HCT116 (cell line): ENCODE data around the gene GUCY2D. TPM values are rescaled to one million over a fixed set of nuclear protein-coding genes. Genes with fewer than 3 reads are reported as not detected.

Experiments used
- ATAC-seq: fragments of 200-7000 bp; cut with Tn5 transposase; 2 replicates; pipeline ENCODE4 v1.9.1; 2020; ENCODE audit warnings: mild to moderate bottlenecking, moderate library complexity
- BruUV-seq: library from RNA; stranded (reverse); fragments of 400-500 nt; replicated peaks from 2 replicates; lab custom pipeline; 2021; lab: Mats Ljungman, UMichigan
- CTCF ChIA-PET: fragments of 300-600 bp; sonication (Branson Sonifier 250); formaldehyde crosslinking; loops from one replicate; lab custom pipeline; 2021; ENCODE audit warnings: antibody characterized with exemption; lab: Charles Lee
- POLR2A ChIA-PET: fragments of 300-600, 350-600 bp; sonication (Branson Sonifier 250); formaldehyde crosslinking; loops from one replicate; lab custom pipeline; 2021; ENCODE audit warnings: antibody characterized with exemption; lab: Charles Lee
- RAD21 ChIA-PET, 2 experiments: fragments of 300-600 bp; sonication (Branson Sonifier 250); formaldehyde crosslinking; loops; one replicate each; lab custom pipeline; 2023; ENCODE audit warnings: low total read pairs in 2 of 2; ENCODE audit not compliant: uncharacterized antibody in 2 of 2, unreplicated experiment in 2 of 2, low non-redundant PET in 1 of 2; lab: Charles Lee
- DNase-seq: peaks from one replicate; pipeline ENCODE4 v3.0.0-alpha.2; 2010; ENCODE audit warnings: low read depth, low spot score
- H2AFZ ChIP-seq: fragments of 200-600 bp; shearing (Covaris generic), sonication (generic); 2 replicates; pipeline ENCODE4 v1.6.1; 2017; ENCODE audit warnings: low read depth, mixed run types, mixed read lengths, antibody characterized with exemption, low read length; ENCODE audit not compliant: poor library complexity, severe bottlenecking
- H3K27ac ChIP-seq: 2 replicates; pipeline ENCODE4 v1.5.1; 2012; ENCODE audit warnings: low read depth, low read length
- H3K27me3 ChIP-seq: fragments of 200-600 bp; sonication (generic); 2 replicates; pipeline ENCODE4 v1.6.1; 2016; ENCODE audit warnings: mixed run types, low read length, mixed read lengths; ENCODE audit not compliant: insufficient read depth
- H3K36me3 ChIP-seq, 2 experiments: fragments of 200-500 bp in 1 of 2; fragments of 200-600 bp in 1 of 2; sonication (Bioruptor generic) in 1 of 2; sonication (generic) in 1 of 2; 2 replicates each; pipeline versions ENCODE4 v1.5.1 to v1.6.1; 2014 to 2016; ENCODE audit warnings: low read length in 2 of 2, inconsistent platforms in 1 of 2, mixed read lengths in 1 of 2, mixed run types in 1 of 2; ENCODE audit not compliant: insufficient read depth in 2 of 2, control insufficient read depth in 1 of 2
- H3K4me1 ChIP-seq, 2 experiments: fragments of 200-600 bp in 1 of 2; sonication (generic) in 1 of 2; 2 replicates each; pipeline versions ENCODE4 v1.5.1 to v1.6.1; 2012 to 2017; ENCODE audit warnings: low read length in 2 of 2, inconsistent platforms in 1 of 2, mild to moderate bottlenecking in 1 of 2, mixed read lengths in 1 of 2, mixed run types in 1 of 2, moderate library complexity in 1 of 2; ENCODE audit not compliant: insufficient read depth in 2 of 2, control insufficient read depth in 1 of 2
- H3K4me2 ChIP-seq: fragments of 200-600 bp; sonication (generic); 2 replicates; pipeline ENCODE4 v1.6.1; 2017; ENCODE audit warnings: mixed run types, low read length, mixed read lengths
- H3K4me3 ChIP-seq, 2 experiments: fragments of 200-600 bp in 1 of 2; sonication (generic) in 1 of 2; replicated peaks in 1 of 2; 2 replicates each; pipeline ENCODE4 v1.5.1; 2011 to 2016; ENCODE audit warnings: low read length in 2 of 2, control low read depth in 1 of 2, low read depth in 1 of 2, mild to moderate bottlenecking in 1 of 2, mixed read lengths in 1 of 2, mixed run types in 1 of 2
- H3K79me2 ChIP-seq: fragments of 200-600 bp; sonication (generic); 2 replicates; pipeline ENCODE4 v1.6.1; 2017; ENCODE audit warnings: mild to moderate bottlenecking, mixed run types, low read length, moderate library complexity, mixed read lengths; ENCODE audit not compliant: insufficient read depth
- H3K9ac ChIP-seq: fragments of 200-600 bp; sonication (generic); 2 replicates; pipeline ENCODE4 v1.6.1; 2016; ENCODE audit warnings: low read length, mixed read lengths
- H3K9me2 ChIP-seq: fragments of 200-600 bp; sonication (generic), shearing (Covaris generic); 2 replicates; pipeline ENCODE4 v1.6.1; 2017; ENCODE audit warnings: mixed run types, mild to moderate bottlenecking, moderate library complexity; ENCODE audit not compliant: insufficient read depth
- H3K9me3 ChIP-seq, 2 experiments: fragments of 200-500 bp in 1 of 2; fragments of 200-600 bp in 1 of 2; sonication (Bioruptor generic) in 1 of 2; sonication (generic) in 1 of 2; 2 replicates each; pipeline ENCODE4 v1.6.1; 2014 to 2017; ENCODE audit warnings: low read length in 2 of 2, mixed read lengths in 2 of 2, inconsistent platforms in 1 of 2, low read depth in 1 of 2, mild to moderate bottlenecking in 1 of 2, mixed run types in 1 of 2, moderate library complexity in 1 of 2; ENCODE audit not compliant: control insufficient read depth in 1 of 2, insufficient read depth in 1 of 2
- H4K20me1 ChIP-seq: fragments of 200-600 bp; sonication (generic), shearing (Covaris generic); 2 replicates; pipeline ENCODE4 v1.6.1; 2017; ENCODE audit warnings: mixed run types, mild to moderate bottlenecking, moderate library complexity; ENCODE audit not compliant: insufficient read depth
- CBX3 ChIP-seq: IDR thresholded peaks from 2 replicates; pipeline ENCODE4 v1.6.1; 2012; ENCODE audit warnings: low read depth
- CEBPB ChIP-seq: IDR thresholded peaks from 2 replicates; pipeline ENCODE4 v1.6.1; 2012; ENCODE audit warnings: low read depth
- EGR1 ChIP-seq: IDR thresholded peaks from 2 replicates; pipeline ENCODE4 v1.6.1; 2012; ENCODE audit warnings: low read depth
- ELF1 ChIP-seq: IDR thresholded peaks from 2 replicates; pipeline ENCODE4 v1.6.1; 2012; ENCODE audit warnings: low read depth, borderline replicate concordance
- JUND ChIP-seq: IDR thresholded peaks from 2 replicates; pipeline ENCODE4 v1.6.1; 2012
- POLR2A ChIP-seq: IDR thresholded peaks from 2 replicates; pipeline ENCODE4 v1.7.0; 2011; ENCODE audit warnings: borderline replicate concordance; ENCODE audit not compliant: insufficient read depth, insufficient read length; ENCODE audit errors: extremely low read depth
- REST ChIP-seq: IDR thresholded peaks from 2 replicates; pipeline ENCODE4 v1.6.1; 2012; ENCODE audit warnings: low read depth
- SIN3A ChIP-seq: IDR thresholded peaks from 2 replicates; pipeline ENCODE4 v1.6.1; 2012; ENCODE audit warnings: low read depth
- SP1 ChIP-seq: IDR thresholded peaks from 2 replicates; pipeline ENCODE4 v1.6.1; 2012; ENCODE audit warnings: low read depth
- SRF ChIP-seq: IDR thresholded peaks from 2 replicates; pipeline ENCODE4 v1.6.1; 2012; ENCODE audit warnings: low read depth
- YY1 ChIP-seq: IDR thresholded peaks from 2 replicates; pipeline ENCODE4 v1.6.1; 2011; ENCODE audit warnings: low read length, low read depth, moderate library complexity, mild to moderate bottlenecking; ENCODE audit not compliant: insufficient replicate concordance; ENCODE audit errors: extremely low read depth
- ZFX ChIP-seq: fragments of 450-650 bp; IDR thresholded peaks from 2 replicates; pipeline ENCODE4 v1.6.1; 2017
- ZNF274 ChIP-seq: fragments of 200-500 bp; sonication (Bioruptor generic); IDR thresholded peaks from 2 replicates; pipeline ENCODE4 v1.6.1; 2014; ENCODE audit warnings: mild to moderate bottlenecking, low read depth, low read length, inconsistent platforms
- intact Hi-C: fragments of 100-400 bp; cut with micrococcal nuclease; formaldehyde crosslinking; loops from 2 replicates; pipeline ENCODE4 v1.10.0; 2022
- total RNA-seq: library from RNA; stranded (reverse); gene quantifications from one replicate; pipeline ENCODE4 v1.2.1, GENCODE V29; 2021; ENCODE audit not compliant: unreplicated experiment

GUCY2D gene
- total RNA-seq, 1 experiment from 2014 or later = 1.4 TPM

- Histone ChIP-seq H3K9me3 (no peaks in the 10 kb centered on the region), H2AFZ (no peak overlapping the region), H3K27ac (no peak overlapping the region), H3K36me3 (no peaks in the 10 kb centered on the region), H3K4me1 (peaks cover 8 to 39% of the 10 kb centered on the region in 2 experiments; a peak in 3 of 4 replicates), H3K4me3 (no peak overlapping the region), H4K20me1 (no peaks in the 10 kb centered on the region), H3K9ac (no peak overlapping the region), H3K4me2 (no peak overlapping the region), H3K27me3 (no peaks in the 10 kb centered on the region), H3K79me2 (no peaks in the 10 kb centered on the region), H3K9me2 (no peaks in the 10 kb centered on the region)
- POLR2A ChIA-PET = no interaction called here
- RAD21 ChIA-PET = no interaction called here
- ATAC-seq = no peak
- TF ChIP-seq ZFX (no peak), ELF1 (no peak), EGR1 (no peak), YY1 (no peak), SRF (no peak), CBX3 (no peak)
- no TSS peak for BruUV-seq
- intact Hi-C loops = no loop called here
- CTCF ChIA-PET = interaction anchor here (0.6 kb wide), 1 partner anchor 55 kb away, joined by 3 read pairs; no protein-coding TSS in a partner anchor
- no peak for DNase-seq
Observed at GRCh38 chr17:8020776-8021564, 18.6 kb downstream of the GUCY2D start.

GRCh38 chr17:8021565-8022359, 19.3 kb downstream of the GUCY2D start:
- ATAC-seq = no peak
- Histone ChIP-seq H4K20me1 (no peaks in the 10 kb centered on the region), H2AFZ (no peak overlapping the region), H3K27ac (no peak overlapping the region), H3K27me3 (no peaks in the 10 kb centered on the region; the same call in 1 of the 2 replicates), H3K36me3 (no peaks in the 10 kb centered on the region), H3K9ac (no peak overlapping the region), H3K79me2 (no peaks in the 10 kb centered on the region), H3K4me3 (no peak overlapping the region), H3K4me2 (no peak overlapping the region), H3K9me2 (no peaks in the 10 kb centered on the region), H3K9me3 (no peaks in the 10 kb centered on the region), H3K4me1 (peaks cover 7 to 31% of the 10 kb centered on the region in 2 experiments; a peak in 3 of 4 replicates)
- RAD21 ChIA-PET = interaction anchor here in 1 of 2 experiments (1.2 kb wide), 1 partner anchor 20 kb away, joined by 3 read pairs; no protein-coding TSS in a partner anchor
- BruUV-seq = no TSS peak
- CTCF ChIA-PET = interaction anchor here (0.6 kb wide), 1 partner anchor 56 kb away, joined by 3 read pairs; no protein-coding TSS in a partner anchor
- DNase-seq = no peak
- POLR2A ChIA-PET = no interaction called here
- intact Hi-C loops = no loop called here
- TF ChIP-seq POLR2A (no peak), JUND (no peak), YY1 (no peak), CEBPB (no peak), SP1 (no peak), REST (no peak), SIN3A (no peak), CBX3 (no peak), ZNF274 (no peak), ELF1 (no peak), SRF (no peak)
